ENCODE results near the gene PSMA1.

DNA sequence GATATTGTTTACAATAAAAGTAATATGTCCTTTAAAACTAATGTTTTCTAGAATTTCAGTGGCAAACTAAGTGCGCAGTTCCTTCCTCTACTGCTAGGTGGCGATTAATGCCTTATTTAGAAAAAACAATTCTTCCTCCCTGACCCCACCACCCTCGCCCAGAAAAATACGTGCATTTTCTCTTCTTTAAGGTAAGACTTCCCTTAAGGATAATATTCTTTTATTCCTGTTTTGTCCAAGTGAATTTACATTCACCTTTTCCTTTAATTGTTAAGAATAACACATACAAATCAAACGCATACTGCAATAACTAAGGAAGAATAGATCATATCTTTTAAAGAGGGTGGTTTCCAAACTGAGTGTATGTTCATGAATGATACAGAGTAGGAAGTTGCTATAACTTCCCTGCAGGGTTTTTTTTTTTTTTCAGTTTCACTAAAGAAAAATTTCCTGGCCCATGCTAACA, 17.0 kb upstream of the PSMA1 start:
- TF ChIP-seq, protein P1, sequence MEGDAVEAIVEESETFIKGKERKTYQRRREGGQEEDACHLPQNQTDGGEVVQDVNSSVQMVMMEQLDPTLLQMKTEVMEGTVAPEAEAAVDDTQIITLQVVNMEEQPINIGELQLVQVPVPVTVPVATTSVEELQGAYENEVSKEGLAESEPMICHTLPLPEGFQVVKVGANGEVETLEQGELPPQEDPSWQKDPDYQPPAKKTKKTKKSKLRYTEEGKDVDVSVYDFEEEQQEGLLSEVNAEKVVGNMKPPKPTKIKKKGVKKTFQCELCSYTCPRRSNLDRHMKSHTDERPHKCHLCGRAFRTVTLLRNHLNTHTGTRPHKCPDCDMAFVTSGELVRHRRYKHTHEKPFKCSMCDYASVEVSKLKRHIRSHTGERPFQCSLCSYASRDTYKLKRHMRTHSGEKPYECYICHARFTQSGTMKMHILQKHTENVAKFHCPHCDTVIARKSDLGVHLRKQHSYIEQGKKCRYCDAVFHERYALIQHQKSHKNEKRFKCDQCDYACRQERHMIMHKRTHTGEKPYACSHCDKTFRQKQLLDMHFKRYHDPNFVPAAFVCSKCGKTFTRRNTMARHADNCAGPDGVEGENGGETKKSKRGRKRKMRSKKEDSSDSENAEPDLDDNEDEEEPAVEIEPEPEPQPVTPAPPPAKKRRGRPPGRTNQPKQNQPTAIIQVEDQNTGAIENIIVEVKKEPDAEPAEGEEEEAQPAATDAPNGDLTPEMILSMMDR (conservative IDR thresholded peaks at IDR 0.05; ENCODE audit: low read length): peak; percentile 92
- no peak for TF ChIP-seq EZH2phosphoT487 (IDR thresholded peaks at IDR 0.05; ENCODE audit: borderline replicate concordance, low read depth, low read length)

Measured in OCI-LY7 (cell line).